Kidney epithelial cell (primary cell): ENCODE data around the gene INF2. TPM values are rescaled to one million over a fixed set of nuclear protein-coding genes. Genes with fewer than 3 reads are reported as not detected.

Experiments used
- DNase-seq: peaks from one replicate; pipeline ENCODE4 v3.0.0-alpha.2; 2010; ENCODE audit warnings: low read depth
- H3K27me3 ChIP-seq: 2 replicates; pipeline ENCODE4 v1.6.0; 2011; ENCODE audit warnings: low read length; ENCODE audit not compliant: control insufficient read depth, insufficient read depth
- H3K36me3 ChIP-seq: 2 replicates; pipeline ENCODE4 v1.5.1; 2011; ENCODE audit warnings: low read length; ENCODE audit not compliant: control insufficient read depth, insufficient read depth
- H3K4me3 ChIP-seq: 2 replicates; pipeline ENCODE4 v1.5.1; 2011; ENCODE audit warnings: low read depth, mild to moderate bottlenecking, control low read depth, low read length
- total RNA-seq: library from RNA; depleted of rRNA; stranded (reverse); fragments of >200 nt; gene quantifications from 2 replicates; pipeline ENCODE4 v1.2.3, GENCODE V29; 2015
- TF ChIP-seq, protein P1 (sequence below): IDR thresholded peaks from 2 replicates; pipeline ENCODE4 v1.5.1; 2011; ENCODE audit warnings: mild to moderate bottlenecking, moderate library complexity, low read length, control low read depth, inconsistent platforms; ENCODE audit not compliant: insufficient read depth, poor library complexity, severe bottlenecking

Gene INF2
- total RNA-seq, 1 donor from 2014 or later, result 109 TPM

DNA sequence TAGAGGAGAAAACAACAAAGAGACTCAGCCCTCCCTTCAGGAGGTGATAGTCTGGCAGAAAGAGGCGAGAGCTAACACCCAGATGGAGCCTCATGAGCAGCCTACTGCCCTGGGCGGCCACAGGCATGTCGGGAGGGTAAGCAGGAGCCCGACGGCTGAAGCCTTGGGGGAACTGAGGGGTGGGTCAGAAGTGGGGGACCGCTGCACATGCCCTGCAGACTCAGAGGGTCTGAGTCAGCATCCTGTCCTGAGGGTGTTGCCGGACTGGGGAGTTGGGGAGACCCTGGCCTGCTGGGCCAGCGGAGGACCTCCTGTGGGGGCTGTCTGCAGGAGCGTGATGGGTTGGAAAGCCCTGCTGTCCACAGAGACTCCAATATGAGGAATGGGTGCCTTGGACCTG, 15.9 kb upstream of the INF2 start:
- TF ChIP-seq, protein P1, sequence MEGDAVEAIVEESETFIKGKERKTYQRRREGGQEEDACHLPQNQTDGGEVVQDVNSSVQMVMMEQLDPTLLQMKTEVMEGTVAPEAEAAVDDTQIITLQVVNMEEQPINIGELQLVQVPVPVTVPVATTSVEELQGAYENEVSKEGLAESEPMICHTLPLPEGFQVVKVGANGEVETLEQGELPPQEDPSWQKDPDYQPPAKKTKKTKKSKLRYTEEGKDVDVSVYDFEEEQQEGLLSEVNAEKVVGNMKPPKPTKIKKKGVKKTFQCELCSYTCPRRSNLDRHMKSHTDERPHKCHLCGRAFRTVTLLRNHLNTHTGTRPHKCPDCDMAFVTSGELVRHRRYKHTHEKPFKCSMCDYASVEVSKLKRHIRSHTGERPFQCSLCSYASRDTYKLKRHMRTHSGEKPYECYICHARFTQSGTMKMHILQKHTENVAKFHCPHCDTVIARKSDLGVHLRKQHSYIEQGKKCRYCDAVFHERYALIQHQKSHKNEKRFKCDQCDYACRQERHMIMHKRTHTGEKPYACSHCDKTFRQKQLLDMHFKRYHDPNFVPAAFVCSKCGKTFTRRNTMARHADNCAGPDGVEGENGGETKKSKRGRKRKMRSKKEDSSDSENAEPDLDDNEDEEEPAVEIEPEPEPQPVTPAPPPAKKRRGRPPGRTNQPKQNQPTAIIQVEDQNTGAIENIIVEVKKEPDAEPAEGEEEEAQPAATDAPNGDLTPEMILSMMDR, result no peak
- Histone ChIP-seq H3K4me3 (no peak overlapping the region), H3K36me3 (no peaks in the 10 kb centered on the region), H3K27me3 (no peaks in the 10 kb centered on the region)
- DNase-seq, result no peak

DNA sequence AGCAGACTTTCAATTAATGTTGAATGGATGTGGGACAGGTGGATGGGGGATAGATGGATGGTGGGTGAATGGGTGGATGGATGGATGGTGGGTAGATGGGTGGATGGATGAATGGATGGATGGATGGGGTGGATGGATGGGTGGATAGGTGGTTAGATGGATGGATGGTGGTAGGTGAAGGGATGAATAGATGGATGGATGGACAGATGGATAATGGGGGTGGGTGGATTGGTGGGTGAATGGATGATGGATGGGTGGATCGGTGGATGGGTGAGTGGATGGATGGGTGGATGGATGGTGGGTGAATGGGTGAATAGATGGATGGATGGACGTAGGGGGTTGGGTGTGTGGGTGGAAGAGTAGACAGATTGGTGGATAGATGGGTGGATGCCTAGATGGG, 14.0 kb upstream of the INF2 start:
- no peak for DNase-seq
- no peaks in the 10 kb centered on the region for H3K36me3 ChIP-seq
- H3K27me3 ChIP-seq, result no peaks in the 10 kb centered on the region
- H3K4me3 ChIP-seq, result no peak overlapping the region
- TF ChIP-seq, protein P1, result no peak

DNA sequence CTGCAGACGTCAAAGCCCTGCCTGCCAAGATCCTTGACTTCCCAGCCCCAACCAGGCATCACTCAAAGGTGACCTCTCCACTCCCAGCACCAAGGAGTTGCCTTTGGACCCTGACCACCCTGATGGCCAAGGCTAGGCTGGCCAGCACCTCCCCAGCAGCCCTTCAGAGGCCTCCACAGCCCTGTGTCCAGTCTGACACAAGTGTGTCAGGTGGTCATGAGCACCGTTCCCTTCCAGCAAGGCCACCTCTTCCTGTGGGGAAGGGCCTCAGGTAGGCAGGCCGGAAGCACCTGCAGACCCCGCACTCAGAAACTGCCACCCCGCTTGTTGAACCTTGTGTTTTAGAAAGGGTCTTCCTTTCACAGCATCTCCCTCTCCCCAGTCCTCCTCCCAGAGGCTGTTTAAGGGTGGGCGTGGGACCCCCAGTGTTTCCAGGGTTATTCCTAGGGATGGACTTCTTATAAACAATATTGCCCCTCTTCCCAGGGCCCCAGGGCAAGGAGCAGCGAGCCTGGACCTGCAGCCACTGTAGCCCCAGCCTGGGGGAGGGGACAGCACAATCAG, 13.2 kb upstream of the INF2 start:
- no peaks in the 10 kb centered on the region for H3K36me3 ChIP-seq
- DNase-seq, result no peak
- no peaks in the 10 kb centered on the region for H3K27me3 ChIP-seq
- TF ChIP-seq, protein P1, result no peak
- H3K4me3 ChIP-seq, result no peak overlapping the region

DNA sequence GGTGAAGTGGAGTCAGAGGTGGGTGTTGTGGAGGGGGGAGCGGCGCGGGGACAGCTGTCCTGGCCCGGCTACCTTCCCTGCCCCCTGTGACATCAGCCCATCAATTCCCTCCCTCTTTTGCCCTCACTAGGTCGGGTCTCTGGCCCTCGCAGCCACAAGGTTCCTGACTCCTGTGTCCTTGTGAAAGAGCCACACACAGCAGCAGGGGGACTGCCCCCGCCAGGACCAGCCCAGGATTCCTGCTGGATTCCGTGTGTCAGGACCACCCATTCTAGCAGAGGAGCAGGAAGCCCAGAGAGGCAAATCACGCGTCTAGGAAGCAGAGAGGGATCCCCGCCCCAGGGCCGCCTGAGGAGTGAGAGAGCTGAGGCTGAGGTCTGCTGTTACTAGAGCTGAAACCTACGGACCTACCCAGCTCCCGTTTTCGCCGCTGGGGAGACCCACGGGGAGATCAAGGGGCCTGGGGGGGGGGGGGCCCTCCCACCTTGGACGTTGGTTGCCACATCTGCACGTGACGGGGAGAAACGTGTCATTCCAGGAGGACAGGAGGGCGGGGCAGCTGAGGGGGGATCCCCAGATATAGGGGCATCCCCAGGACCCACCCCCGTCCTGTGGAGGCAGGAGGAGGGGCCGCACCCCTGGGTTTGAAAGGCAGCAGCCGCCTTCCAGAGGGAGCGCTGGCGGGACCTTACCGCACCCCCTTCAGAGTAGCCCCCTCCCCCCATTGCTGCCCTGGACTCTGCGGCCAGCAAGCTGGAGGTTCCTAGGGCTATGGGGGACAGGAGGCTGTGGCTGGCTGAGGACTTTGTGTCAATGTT, 12.5 kb upstream of the INF2 start:
- TF ChIP-seq, protein P1, result no peak
- no peaks in the 10 kb centered on the region for H3K27me3 ChIP-seq
- peak overlapping the region; percentile 35 for H3K4me3 ChIP-seq
- no peaks in the 10 kb centered on the region for H3K36me3 ChIP-seq
- DNase-seq, result no peak

DNA sequence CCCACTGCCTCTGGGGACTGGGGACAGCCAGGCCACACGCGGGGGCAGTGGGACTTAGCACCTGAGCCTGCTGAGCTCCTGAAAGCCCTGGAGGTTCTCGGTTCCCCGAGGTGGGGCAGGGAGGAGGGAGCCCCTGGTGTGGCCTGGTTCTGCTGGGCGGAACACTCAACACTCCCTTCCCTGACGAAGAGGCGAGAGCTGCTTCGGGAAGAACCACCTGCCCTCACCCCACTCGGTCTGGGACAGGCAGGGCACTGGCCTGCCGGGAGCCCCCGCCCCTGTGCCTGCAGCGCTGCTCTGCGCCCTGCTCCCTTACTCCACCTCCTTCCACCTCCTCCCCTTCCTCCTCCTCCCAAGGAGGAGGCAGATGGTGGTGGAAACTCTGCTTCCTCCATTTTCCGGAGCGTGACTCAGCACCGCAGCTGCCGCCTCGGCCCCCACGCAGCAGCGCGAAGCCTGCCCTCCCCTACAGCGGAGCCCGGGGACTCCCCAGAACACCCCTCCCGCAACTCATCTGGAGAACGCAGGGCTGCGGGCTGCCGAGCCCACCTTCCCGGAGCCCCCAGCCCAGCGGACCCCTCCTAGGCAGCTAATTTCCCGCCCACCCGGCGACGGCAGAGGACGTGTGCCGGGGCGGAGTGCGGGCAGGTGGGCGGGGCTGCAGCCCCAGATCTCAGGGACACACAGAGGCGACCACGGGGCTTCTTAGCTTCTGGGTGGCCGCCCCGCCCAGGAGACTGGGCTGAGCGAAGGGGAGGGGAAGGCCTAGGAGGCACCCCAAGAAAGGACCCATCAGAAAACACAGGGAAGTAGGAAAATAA, 11.7 kb upstream of the INF2 start:
- Histone ChIP-seq H3K4me3 (peak overlapping the region; percentile 35), H3K36me3 (no peaks in the 10 kb centered on the region), H3K27me3 (no peaks in the 10 kb centered on the region)
- TF ChIP-seq, protein P1, result no peak
- DNase-seq, result peak; percentile 45
